Loucy (cell line): ENCODE measurements around the gene CEP63.

Experiments
- EZH2phosphoT487 ChIP-seq: fragments of 200-600 bp; IDR thresholded peaks from 2 replicates; pipeline ENCODE4 v1.6.1; 2018; ENCODE audit warnings: antibody characterized with exemption, mild to moderate bottlenecking, moderate library complexity, borderline replicate concordance
- TF ChIP-seq, protein P1 (sequence below): fragments of 200-600 bp; sonication (generic); conservative IDR thresholded peaks from 2 replicates; pipeline ENCODE4 v1.5.1; 2014; ENCODE audit warnings: mild to moderate bottlenecking, antibody characterized with exemption, low read length

GRCh38 chr3:134480546-134480945, 5.3 kb upstream of the CEP63 start:
- TF ChIP-seq, protein P1, sequence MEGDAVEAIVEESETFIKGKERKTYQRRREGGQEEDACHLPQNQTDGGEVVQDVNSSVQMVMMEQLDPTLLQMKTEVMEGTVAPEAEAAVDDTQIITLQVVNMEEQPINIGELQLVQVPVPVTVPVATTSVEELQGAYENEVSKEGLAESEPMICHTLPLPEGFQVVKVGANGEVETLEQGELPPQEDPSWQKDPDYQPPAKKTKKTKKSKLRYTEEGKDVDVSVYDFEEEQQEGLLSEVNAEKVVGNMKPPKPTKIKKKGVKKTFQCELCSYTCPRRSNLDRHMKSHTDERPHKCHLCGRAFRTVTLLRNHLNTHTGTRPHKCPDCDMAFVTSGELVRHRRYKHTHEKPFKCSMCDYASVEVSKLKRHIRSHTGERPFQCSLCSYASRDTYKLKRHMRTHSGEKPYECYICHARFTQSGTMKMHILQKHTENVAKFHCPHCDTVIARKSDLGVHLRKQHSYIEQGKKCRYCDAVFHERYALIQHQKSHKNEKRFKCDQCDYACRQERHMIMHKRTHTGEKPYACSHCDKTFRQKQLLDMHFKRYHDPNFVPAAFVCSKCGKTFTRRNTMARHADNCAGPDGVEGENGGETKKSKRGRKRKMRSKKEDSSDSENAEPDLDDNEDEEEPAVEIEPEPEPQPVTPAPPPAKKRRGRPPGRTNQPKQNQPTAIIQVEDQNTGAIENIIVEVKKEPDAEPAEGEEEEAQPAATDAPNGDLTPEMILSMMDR = no peak
- no peak for TF ChIP-seq EZH2phosphoT487
